ENCODE measurements around the gene COPS7B.

DNA sequence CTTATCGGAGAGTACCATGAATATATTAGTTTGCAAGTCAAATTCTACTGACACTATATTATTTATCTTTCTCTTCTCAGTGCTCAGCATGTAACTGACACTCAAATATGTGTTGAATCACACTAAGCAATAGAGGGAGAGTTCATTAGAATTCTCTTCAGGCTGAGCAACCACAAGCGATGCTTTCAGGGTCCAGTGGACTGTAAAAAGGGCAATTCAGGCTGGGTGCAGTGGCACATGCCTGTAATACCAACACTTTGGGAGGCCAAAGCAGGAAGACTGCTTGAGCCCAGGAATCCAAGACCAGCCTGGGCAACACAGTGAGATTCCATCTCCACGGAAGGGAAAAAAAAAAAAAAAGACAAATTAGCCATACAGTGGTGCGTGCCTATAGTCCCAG, 21.5 kb upstream of the COPS7B start:
- TF ChIP-seq GATA3 (IDR thresholded peaks at IDR 0.05; ENCODE audit: low read depth, low read length) (no peak), GATA2 (IDR thresholded peaks at IDR 0.05; ENCODE audit: low read depth, low read length) (no peak)
